VCaP (cell line): ENCODE results near the gene CEP164.

Experiments
- H3K27ac ChIP-seq: fragments of 450-650 bp; 2 replicates; pipeline ENCODE4 v1.5.1; 2017
- CTCF ChIP-seq: fragments of 450-650 bp; conservative IDR thresholded peaks from 2 replicates; pipeline ENCODE4 v1.5.1; 2017; ENCODE audit warnings: mild to moderate bottlenecking, moderate library complexity

Gene CEP164

DNA sequence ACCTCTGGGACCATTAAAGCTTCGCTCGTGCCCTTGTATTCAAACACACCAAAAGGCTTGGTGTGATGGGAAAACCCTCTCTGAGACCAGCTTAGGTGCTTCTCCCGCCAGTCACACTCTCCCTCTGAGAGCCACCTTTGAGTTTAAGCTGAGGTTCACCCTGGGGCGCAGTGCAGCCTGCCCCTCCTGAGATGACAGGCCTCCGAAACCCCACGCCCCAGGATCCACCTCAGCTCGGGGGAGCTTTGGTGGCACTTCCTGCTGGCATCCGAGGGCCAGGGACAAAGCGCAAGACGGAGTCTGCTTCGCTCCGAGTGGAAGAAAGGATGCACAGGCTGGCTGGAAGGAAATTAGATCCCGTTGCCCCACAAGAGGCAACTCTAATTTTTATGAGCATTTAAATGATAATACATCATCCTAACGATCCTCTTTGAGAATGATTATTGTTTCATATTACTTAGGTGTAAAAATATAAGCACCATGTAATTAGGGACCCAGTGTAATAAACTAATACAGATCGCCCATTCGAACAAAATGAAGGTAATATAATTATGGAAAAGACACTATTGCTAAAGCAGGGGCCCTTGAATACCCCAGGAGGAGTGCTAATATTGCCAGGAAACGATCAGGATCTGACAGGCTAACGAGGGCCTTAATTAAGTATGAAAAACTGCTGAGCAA, 134.7 kb downstream of the CEP164 start:
- no peak for TF ChIP-seq CTCF
- no peak overlapping the region for H3K27ac ChIP-seq

GRCh38 chr11:117462864-117463247, 135.2 kb downstream of the CEP164 start:
- TF ChIP-seq CTCF: no peak
- no peak overlapping the region for H3K27ac ChIP-seq
